H1 (cell line): Measurements from ENCODE around the gene KLHL35. TPM values are rescaled to one million over a fixed set of nuclear protein-coding genes. Genes with fewer than 3 reads are reported as not detected.

Source experiments
- ASH2L ChIP-seq: fragments of 200-600, 300-600 bp; sonication (generic); IDR thresholded peaks from one replicate; pipeline ENCODE4 v1.7.1; 2017; ENCODE audit warnings: low read length
- NANOG ChIP-seq: IDR thresholded peaks from 2 replicates; pipeline ENCODE4 v1.6.1; 2011; ENCODE audit warnings: low read length, low read depth, mild to moderate bottlenecking, inconsistent platforms; ENCODE audit not compliant: insufficient read depth, poor library complexity, severe bottlenecking
- SIX5 ChIP-seq: IDR thresholded peaks from 2 replicates; pipeline ENCODE4 v1.6.1; 2011; ENCODE audit warnings: mild to moderate bottlenecking, low read depth, low read length
- SUZ12 ChIP-seq: fragments of 200-600 bp; sonication (generic); IDR thresholded peaks from 2 replicates; pipeline ENCODE4 v1.6.1; 2012; ENCODE audit warnings: mild to moderate bottlenecking, inconsistent platforms, low read length, moderate library complexity, mixed read lengths
- TCF12 ChIP-seq: IDR thresholded peaks from 2 replicates; pipeline ENCODE4 v1.6.1; 2011; ENCODE audit warnings: low read depth, mild to moderate bottlenecking, low read length
- ZNF274 ChIP-seq: IDR thresholded peaks from 2 replicates; pipeline ENCODE4 v1.7.0; 2012; ENCODE audit warnings: low read length, borderline replicate concordance; ENCODE audit errors: extremely low read depth
- polyA plus RNA-seq, 7 experiments: library from polyadenylated mRNA; depleted of rRNA in 3 of 7; stranded (reverse) in 5 of 7; unstranded in 2 of 7; fragments of >200 nt in 5 of 7; fragments of 200-250 nt in 2 of 7; gene quantifications; 1 replicate in 5 of 7; 2 replicates in 1 of 7; 4 replicates in 1 of 7; pipeline versions ENCODE4 v1.2.1 to v1.2.3, GENCODE V29; 2011 to 2013; ENCODE audit warnings: missing spikeins in 2 of 7, mixed read lengths in 2 of 7
- total RNA-seq: library from RNA; stranded (reverse); fragmentation: NEBNext Ultra II Directional; extraction: Animal tissue kit (Norgen Biotek cat#: 25700); gene quantifications from 2 replicates; pipeline ENCODE4 v1.2.1, GENCODE V29; 2021

Gene KLHL35
- total and polyA plus RNA-seq, 2 of the 8 experiments (the other 6 are each of a cell fraction or from before 2014, with no cell fraction given), result 0.35 to 0.41 TPM

GRCh38 chr11:75421902-75422247 is 11.1 kb downstream of the KLHL35 start (continued):
- no peak for TF ChIP-seq TCF12
- TF ChIP-seq SIX5, result no peak
- no peak for TF ChIP-seq ASH2L
- TF ChIP-seq ZNF274, result no peak
- TF ChIP-seq NANOG, result no peak
- TF ChIP-seq SUZ12, result no peak
- TF ChIP-seq, all 59 proteins: peak for 0
